Upper lobe of right lung (tissue), 1 donor: ENCODE data around the gene FHAD1. TPM values are rescaled to one million over a fixed set of nuclear protein-coding genes. Genes with fewer than 3 reads are reported as not detected.

Experiments
- ATAC-seq: fragments of 200-7000 bp; cut with Tn5 transposase; one replicate; pipeline ENCODE4 v1.9.1; 2020; ENCODE audit warnings: mild to moderate bottlenecking, moderate library complexity
- DNase-seq: peaks from one replicate; pipeline ENCODE4 v3.0.0-alpha.2; 2020
- H3K27ac ChIP-seq: fragments of 200-600 bp; one replicate; pipeline ENCODE4 v1.8.0; 2022
- H3K27me3 ChIP-seq: fragments of 200-600 bp; one replicate; pipeline ENCODE4 v1.8.0; 2022; ENCODE audit warnings: mild to moderate bottlenecking
- H3K36me3 ChIP-seq: fragments of 200-600 bp; one replicate; pipeline ENCODE4 v1.8.0; 2022
- H3K4me1 ChIP-seq: fragments of 200-600 bp; one replicate; pipeline ENCODE4 v1.8.0; 2022
- H3K4me3 ChIP-seq: fragments of 200-600 bp; one replicate; pipeline ENCODE4 v1.8.0; 2022; ENCODE audit warnings: mild to moderate bottlenecking
- H3K9me3 ChIP-seq: fragments of 200-600 bp; one replicate; pipeline ENCODE4 v1.8.0; 2022
- intact Hi-C: fragments of 100-400 bp; cut with DNase I; formaldehyde crosslinking; loops from one replicate; pipeline ENCODE4 v1.11.0; 2022
- total RNA-seq: library from RNA; stranded (reverse); fragmentation: NEBNext Ultra II Directional; extraction: Animal tissue kit (Norgen Biotek cat#: 25700); gene quantifications from one replicate; pipeline ENCODE4 v1.2.1, GENCODE V29; 2021
- TF ChIP-seq, protein P1 (sequence below): fragments of 200-600 bp; IDR thresholded peaks from one replicate; pipeline ENCODE4 v1.8.0; 2022; ENCODE audit warnings: antibody characterized with exemption
- donor health status: DM: no; HTN: yes; CAD: no; lungs with severe emphysema.

The FHAD1 gene
- total RNA-seq, 1 donor from 2014 or later: 2.4 TPM

GRCh38 chr1:15380601-15381508, 133.8 kb downstream of the FHAD1 start:
- ATAC-seq (no peak), DNase-seq (no peak)
- no peaks in the 10 kb centered on the region for H3K27me3 ChIP-seq
- TF ChIP-seq, protein P1, sequence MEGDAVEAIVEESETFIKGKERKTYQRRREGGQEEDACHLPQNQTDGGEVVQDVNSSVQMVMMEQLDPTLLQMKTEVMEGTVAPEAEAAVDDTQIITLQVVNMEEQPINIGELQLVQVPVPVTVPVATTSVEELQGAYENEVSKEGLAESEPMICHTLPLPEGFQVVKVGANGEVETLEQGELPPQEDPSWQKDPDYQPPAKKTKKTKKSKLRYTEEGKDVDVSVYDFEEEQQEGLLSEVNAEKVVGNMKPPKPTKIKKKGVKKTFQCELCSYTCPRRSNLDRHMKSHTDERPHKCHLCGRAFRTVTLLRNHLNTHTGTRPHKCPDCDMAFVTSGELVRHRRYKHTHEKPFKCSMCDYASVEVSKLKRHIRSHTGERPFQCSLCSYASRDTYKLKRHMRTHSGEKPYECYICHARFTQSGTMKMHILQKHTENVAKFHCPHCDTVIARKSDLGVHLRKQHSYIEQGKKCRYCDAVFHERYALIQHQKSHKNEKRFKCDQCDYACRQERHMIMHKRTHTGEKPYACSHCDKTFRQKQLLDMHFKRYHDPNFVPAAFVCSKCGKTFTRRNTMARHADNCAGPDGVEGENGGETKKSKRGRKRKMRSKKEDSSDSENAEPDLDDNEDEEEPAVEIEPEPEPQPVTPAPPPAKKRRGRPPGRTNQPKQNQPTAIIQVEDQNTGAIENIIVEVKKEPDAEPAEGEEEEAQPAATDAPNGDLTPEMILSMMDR: no peak
- peaks cover under 1% of the 10 kb centered on the region for H3K4me1 ChIP-seq
- intact Hi-C loops: no loop called here
- no peak overlapping the region for H3K4me3 ChIP-seq
- H3K27ac ChIP-seq: no peak overlapping the region
- no peaks in the 10 kb centered on the region for H3K36me3 ChIP-seq
- H3K9me3 ChIP-seq: no peaks in the 10 kb centered on the region

- Histone ChIP-seq H3K27me3 (no peaks in the 10 kb centered on the region), H3K27ac (no peak overlapping the region), H3K4me3 (no peak overlapping the region), H3K36me3 (no peaks in the 10 kb centered on the region), H3K4me1 (peaks cover 5% of the 10 kb centered on the region), H3K9me3 (no peaks in the 10 kb centered on the region)
- no peak for DNase-seq
- TF ChIP-seq, protein P1: no peak
- no peak for ATAC-seq
- intact Hi-C loops: no loop called here
These were observed 134.8 kb downstream of the FHAD1 start for GRCh38 chr1:15381805-15382204.

DNA sequence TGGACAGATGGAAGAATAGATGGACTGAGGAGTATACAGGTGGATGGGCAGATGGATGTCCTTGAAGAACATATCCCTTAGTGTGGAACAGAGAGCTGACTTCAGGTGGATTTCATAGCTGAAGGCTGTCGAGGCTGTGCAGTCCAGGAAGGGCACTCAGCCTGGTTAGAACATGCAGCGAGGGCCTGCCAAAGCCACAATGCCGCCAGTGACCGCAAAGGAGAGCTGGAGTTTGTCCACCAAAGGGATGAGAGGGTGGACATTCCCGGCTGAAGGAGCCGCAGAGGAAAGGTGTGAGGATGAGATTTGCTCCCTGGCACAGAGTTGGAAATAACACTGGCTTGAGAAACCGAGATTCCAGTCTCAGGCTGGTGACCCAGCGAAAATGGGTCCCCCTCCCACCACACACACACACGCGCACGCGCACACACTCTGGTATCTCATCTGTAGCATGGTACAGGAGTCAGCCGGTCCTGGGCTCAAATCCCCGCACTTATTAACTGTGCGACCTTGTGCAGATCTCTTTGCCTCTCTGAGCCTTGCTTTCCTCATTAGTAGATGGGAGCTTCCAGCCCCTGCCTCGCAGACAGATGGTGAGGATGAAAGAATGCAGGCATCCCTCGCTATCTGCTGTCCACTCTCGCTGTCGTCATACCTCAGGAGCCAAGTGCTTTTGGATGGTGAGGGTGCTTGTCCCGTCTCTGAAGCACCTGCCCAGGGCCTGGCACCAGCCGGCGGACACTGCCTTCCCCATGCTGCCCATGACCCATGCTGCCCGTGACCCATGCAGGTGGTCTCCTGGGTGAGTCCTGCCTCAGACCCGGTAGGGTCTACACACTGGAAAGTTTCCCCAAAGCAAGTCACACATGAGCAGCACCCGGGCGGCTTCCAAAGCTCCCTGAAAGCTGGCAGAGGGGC, 135.8 kb downstream of the FHAD1 start:
- intact Hi-C loops: no loop called here
- DNase-seq (no peak), ATAC-seq (peak; percentile 5)
- Histone ChIP-seq H3K4me1 (peaks cover 5% of the 10 kb centered on the region), H3K27me3 (no peaks in the 10 kb centered on the region), H3K36me3 (no peaks in the 10 kb centered on the region), H3K27ac (no peak overlapping the region), H3K4me3 (no peak overlapping the region), H3K9me3 (no peaks in the 10 kb centered on the region)
- TF ChIP-seq, protein P1: no peak

GRCh38 chr1:15383810-15384209, 136.8 kb downstream of the FHAD1 start:
- DNase-seq (no peak), ATAC-seq (no peak)
- peaks cover 5% of the 10 kb centered on the region for H3K4me1 ChIP-seq
- H3K9me3 ChIP-seq: no peaks in the 10 kb centered on the region
- H3K27me3 ChIP-seq: no peaks in the 10 kb centered on the region
- no peaks in the 10 kb centered on the region for H3K36me3 ChIP-seq
- no peak overlapping the region for H3K4me3 ChIP-seq
- intact Hi-C loops: no loop called here
- H3K27ac ChIP-seq: no peak overlapping the region
- TF ChIP-seq, protein P1: no peak

DNA sequence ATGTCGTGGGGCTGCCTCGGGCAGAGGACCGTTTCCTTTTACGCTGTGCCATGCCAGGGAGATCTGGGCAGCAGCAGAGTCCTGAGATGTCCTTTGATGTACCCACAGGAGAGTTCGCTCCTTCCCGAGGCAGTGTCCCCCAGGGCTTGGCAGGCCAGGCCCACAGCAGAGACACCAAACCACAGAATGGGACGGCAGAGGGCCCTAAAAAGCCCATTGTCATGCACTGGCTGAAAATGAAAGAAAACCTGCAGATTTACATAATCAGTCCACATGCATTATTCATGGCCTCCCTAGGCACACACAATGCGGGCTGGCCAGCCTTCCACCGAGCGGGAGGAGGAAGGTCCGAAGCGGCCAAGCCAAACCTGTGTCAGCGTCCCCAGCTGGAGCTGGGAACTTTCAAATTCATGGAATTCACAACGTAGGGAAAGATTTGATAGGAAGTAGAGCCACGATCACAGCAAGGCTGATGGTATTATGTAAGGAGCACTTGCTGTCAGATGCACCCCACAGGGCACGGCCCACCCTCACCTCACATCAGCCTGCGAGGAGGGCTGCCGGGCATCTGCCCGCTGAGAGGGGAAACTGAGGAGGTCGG, 137.4 kb downstream of the FHAD1 start:
- H3K27me3 ChIP-seq: no peaks in the 10 kb centered on the region
- H3K4me1 ChIP-seq: peaks cover 5% of the 10 kb centered on the region
- H3K27ac ChIP-seq: no peak overlapping the region
- ATAC-seq (no peak), DNase-seq (no peak)
- no peaks in the 10 kb centered on the region for H3K36me3 ChIP-seq
- no peaks in the 10 kb centered on the region for H3K9me3 ChIP-seq
- TF ChIP-seq, protein P1: no peak
- H3K4me3 ChIP-seq: no peak overlapping the region
- intact Hi-C loops: no loop called here
